NCI-H82 (cell line): ENCODE results near the gene GRIN3B.

Experiments
- DNase-seq: peaks from one replicate; lab custom pipeline; 2025; lab: John Stamatoyannopoulos, UW

GRIN3B gene

GRCh38 chr19:1042689-1043511 lies 42.7 kb downstream of the GRIN3B start:
- DNase-seq: peak; percentile 63

GRCh38 chr19:1045247-1045603 lies 45.0 kb downstream of the GRIN3B start:
- DNase-seq: peak; percentile 70

- DNase-seq: no peak
These were observed 46.0 kb downstream of the GRIN3B start for GRCh38 chr19:1046117-1046626.

GRCh38 chr19:1046836-1047695 lies 46.8 kb downstream of the GRIN3B start:
- no peak for DNase-seq

GRCh38 chr19:1047696-1048147 lies 47.5 kb downstream of the GRIN3B start:
- DNase-seq: no peak

GRCh38 chr19:1049106-1049505 lies 48.9 kb downstream of the GRIN3B start:
- DNase-seq: no peak

GRCh38 chr19:1049800-1050199 lies 49.6 kb downstream of the GRIN3B start:
- DNase-seq: no peak

GRCh38 chr19:1050989-1051788 lies 51.0 kb downstream of the GRIN3B start:
- DNase-seq: no peak

GRCh38 chr19:1051791-1052190 lies 51.6 kb downstream of the GRIN3B start:
- no peak for DNase-seq

- no peak for DNase-seq
These were observed 52.2 kb downstream of the GRIN3B start for GRCh38 chr19:1052349-1052975.

GRCh38 chr19:1053176-1054101 lies 53.2 kb downstream of the GRIN3B start:
- DNase-seq: no peak

- no peak for DNase-seq
These were observed 54.1 kb downstream of the GRIN3B start for GRCh38 chr19:1054102-1055027.

- DNase-seq: no peak
These were observed 54.8 kb downstream of the GRIN3B start for GRCh38 chr19:1055028-1055425.

GRCh38 chr19:1055886-1056620 lies 55.8 kb downstream of the GRIN3B start:
- DNase-seq: no peak

GRCh38 chr19:1057176-1057855 lies 57.1 kb downstream of the GRIN3B start:
- peak; percentile 54 for DNase-seq

- no peak for DNase-seq
These were observed 57.9 kb downstream of the GRIN3B start for GRCh38 chr19:1058112-1058511.
